HEK293 (cell line): ENCODE data around the gene COBL.

Source experiments
- CTCF ChIA-PET: fragments of 350-600 bp; formaldehyde crosslinking; extraction: SDS; loops from one replicate; lab custom pipeline; 2021; ENCODE audit warnings: antibody characterized with exemption; lab: Yijun Ruan, JAX
- POLR2A ChIA-PET: fragments of 300-600 bp; formaldehyde crosslinking; extraction: SDS; loops from one replicate; lab custom pipeline; 2020; ENCODE audit warnings: antibody characterized with exemption, inconsistent platforms; lab: Yijun Ruan, JAX
- H3K27ac ChIP-seq: fragments of 200-500 bp; sonication (Bioruptor generic); 2 replicates; pipeline ENCODE4 v1.5.1; 2014; ENCODE audit warnings: low read depth, low read length, control low read depth, inconsistent platforms; ENCODE audit errors: extremely low read depth
- H3K36me3 ChIP-seq, 2 experiments: fragments of 200-500 bp in 1 of 2; sonication (Bioruptor generic) in 1 of 2; 1 replicate in 1 of 2; 2 replicates in 1 of 2; pipeline ENCODE4 v1.5.1; 2014 to 2017; ENCODE audit warnings: inconsistent platforms in 2 of 2, low read length in 2 of 2; ENCODE audit not compliant: control insufficient read depth in 2 of 2, insufficient read depth in 1 of 2
- H3K4me1 ChIP-seq: fragments of 200-500 bp; sonication (Bioruptor generic); 2 replicates; pipeline ENCODE4 v1.5.1; 2014; ENCODE audit warnings: mild to moderate bottlenecking, low read length, inconsistent platforms; ENCODE audit not compliant: control insufficient read depth, insufficient read depth
- H3K4me3 ChIP-seq: 2 replicates; pipeline ENCODE4 v1.5.1; 2011; ENCODE audit warnings: low read depth, mild to moderate bottlenecking, control low read depth, low read length, moderate library complexity
- H3K9me3 ChIP-seq: fragments of 200-500 bp; sonication (Bioruptor generic); 2 replicates; pipeline ENCODE4 v1.5.1; 2014; ENCODE audit warnings: low read depth, low read length, inconsistent platforms; ENCODE audit not compliant: control insufficient read depth, insufficient read depth
- BCL11A ChIP-seq: fragments of 450-650 bp; formaldehyde crosslinking; IDR thresholded peaks from 2 replicates; pipeline ENCODE4 v1.5.1; 2016; ENCODE audit warnings: low read depth, missing biosample characterization, missing genetic modification characterization
- BCL6B ChIP-seq: fragments of 450-650 bp; formaldehyde crosslinking; IDR thresholded peaks from 2 replicates; pipeline ENCODE4 v1.5.1; 2017; ENCODE audit warnings: missing biosample characterization, missing genetic modification characterization
- GLIS1 ChIP-seq: fragments of 450-650 bp; formaldehyde crosslinking; IDR thresholded peaks from 2 replicates; pipeline ENCODE4 v1.5.1; 2016; ENCODE audit warnings: missing biosample characterization, missing genetic modification characterization
- MEIS1 ChIP-seq: sonication (generic); formaldehyde crosslinking; IDR thresholded peaks from 2 replicates; pipeline ENCODE4 v1.8.1; 2022; ENCODE audit warnings: missing genetic modification reagents, mild to moderate bottlenecking, borderline replicate concordance
- OSR2 ChIP-seq: fragments of 450-650 bp; formaldehyde crosslinking; IDR thresholded peaks from 2 replicates; pipeline ENCODE4 v1.5.1; 2016; ENCODE audit warnings: missing biosample characterization, missing genetic modification characterization
- YY2 ChIP-seq: fragments of 450-650 bp; formaldehyde crosslinking; IDR thresholded peaks from 2 replicates; pipeline ENCODE4 v1.5.1; 2016; ENCODE audit warnings: missing biosample characterization, missing genetic modification characterization
- ZBTB48 ChIP-seq: fragments of 450-650 bp; formaldehyde crosslinking; IDR thresholded peaks from 2 replicates; pipeline ENCODE4 v1.5.1; 2016; ENCODE audit warnings: missing biosample characterization, missing genetic modification characterization
- ZFHX2 ChIP-seq: fragments of 450-650 bp; formaldehyde crosslinking; conservative IDR thresholded peaks from 2 replicates; pipeline ENCODE4 v1.5.1; 2016; ENCODE audit warnings: missing biosample characterization, missing genetic modification characterization
- ZIC2 ChIP-seq: fragments of 450-650 bp; formaldehyde crosslinking; IDR thresholded peaks from 2 replicates; pipeline ENCODE4 v1.5.1; 2016; ENCODE audit warnings: missing biosample characterization, missing genetic modification characterization
- ZNF239 ChIP-seq: fragments of 450-650 bp; formaldehyde crosslinking; IDR thresholded peaks from 2 replicates; pipeline ENCODE4 v1.5.1; 2016; ENCODE audit warnings: missing biosample characterization, missing genetic modification characterization
- ZNF292 ChIP-seq: fragments of 450-650 bp; formaldehyde crosslinking; IDR thresholded peaks from 2 replicates; pipeline ENCODE4 v1.5.1; 2016; ENCODE audit warnings: low read depth, missing biosample characterization, missing genetic modification characterization, borderline replicate concordance
- ZNF311 ChIP-seq: fragments of 450-650 bp; formaldehyde crosslinking; IDR thresholded peaks from 2 replicates; pipeline ENCODE4 v1.5.1; 2017; ENCODE audit warnings: missing biosample characterization, missing genetic modification characterization, borderline replicate concordance
- ZNF555 ChIP-seq: fragments of 450-650 bp; formaldehyde crosslinking; conservative IDR thresholded peaks from 2 replicates; pipeline ENCODE4 v1.5.1; 2017; ENCODE audit warnings: missing biosample characterization, mild to moderate bottlenecking, missing genetic modification characterization, inconsistent platforms
- ZNF777 ChIP-seq: fragments of 450-650 bp; formaldehyde crosslinking; IDR thresholded peaks from 2 replicates; pipeline ENCODE4 v1.5.1; 2017; ENCODE audit warnings: missing biosample characterization, missing genetic modification characterization, borderline replicate concordance
- ZNF843 ChIP-seq: fragments of 450-650 bp; formaldehyde crosslinking; IDR thresholded peaks from 2 replicates; pipeline ENCODE4 v1.5.1; 2016; ENCODE audit warnings: missing biosample characterization, missing genetic modification characterization
- TF ChIP-seq, protein P1 (sequence below): fragments of 450-650 bp; formaldehyde crosslinking; IDR thresholded peaks from 2 replicates; pipeline ENCODE4 v1.5.1; 2016; ENCODE audit warnings: missing biosample characterization, missing genetic modification characterization
- TF ChIP-seq, protein P2 (sequence below): fragments of 450-650 bp; formaldehyde crosslinking; IDR thresholded peaks from 2 replicates; pipeline ENCODE4 v1.5.1; 2016; ENCODE audit warnings: missing biosample characterization, missing genetic modification characterization

Gene COBL

GRCh38 chr7:51276967-51277366 lies 39.6 kb downstream of the COBL start:
- H3K36me3 ChIP-seq, result no peaks in the 10 kb centered on the region
- POLR2A ChIA-PET, result no interaction called here
- CTCF ChIA-PET, result interaction anchor here (2.6 kb wide), 1 partner anchor 90 kb away, joined by 7 read pairs; no protein-coding TSS in a partner anchor

DNA sequence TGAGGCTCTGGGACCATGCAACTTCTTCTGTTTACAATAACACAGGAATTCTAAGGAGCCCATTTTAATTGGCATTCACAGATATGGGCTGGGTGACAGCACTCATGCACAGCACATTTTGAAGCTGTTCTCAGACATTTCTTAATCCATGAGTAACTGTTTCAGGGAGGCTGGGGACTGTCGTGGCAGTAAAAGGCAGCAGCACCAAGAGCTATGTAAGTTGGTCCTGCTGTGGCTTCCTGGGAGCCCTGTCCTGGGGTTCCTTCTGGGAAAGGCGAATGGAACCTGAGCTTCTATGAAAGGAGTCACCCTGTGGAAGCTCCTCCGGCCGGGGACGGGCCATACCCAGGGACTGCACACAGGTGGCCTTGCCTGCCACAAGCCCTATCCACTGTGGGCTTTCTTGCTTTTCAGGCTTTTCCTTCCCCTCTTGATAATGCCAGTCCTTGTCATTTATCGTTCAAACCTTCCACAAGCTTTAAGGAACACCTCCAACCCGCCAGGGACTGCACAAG lies 40.5 kb downstream of the COBL start:
- H3K9me3 ChIP-seq, result no peaks in the 10 kb centered on the region
- TF ChIP-seq ZNF843 (tag by site-specific recombination) (no peak), ZNF239 (tag by site-specific recombination) (no peak), BCL6B (tag by site-specific recombination) (no peak), ZNF292 (tag by site-specific recombination) (no peak), ZNF777 (tag by site-specific recombination) (no peak), ZNF311 (tag by site-specific recombination) (no peak)
- peak overlapping the region; percentile 12; the same call in 1 of the 2 replicates for H3K27ac ChIP-seq
- H3K36me3 ChIP-seq, result no peaks in the 10 kb centered on the region
- POLR2A ChIA-PET, result interaction anchor here (0.6 kb wide), 1 partner anchor 9 kb away, joined by 3 read pairs; no protein-coding TSS in a partner anchor
- CTCF ChIA-PET, result interaction anchor here (2.6 kb wide), 1 partner anchor 91 kb away, joined by 7 read pairs; no protein-coding TSS in a partner anchor
- H3K4me3 ChIP-seq, result no peak overlapping the region
- H3K4me1 ChIP-seq, result peaks cover 33% of the 10 kb centered on the region

More at GRCh38 chr7:51276967-51277366, 39.6 kb downstream of the COBL start:
- Histone ChIP-seq H3K4me1 (peaks cover 33% of the 10 kb centered on the region), H3K9me3 (no peaks in the 10 kb centered on the region), H3K27ac (no peak overlapping the region), H3K4me3 (no peak overlapping the region)
- no peak for TF ChIP-seq ZFHX2 (tag by site-specific recombination)
- TF ChIP-seq, protein P1, sequence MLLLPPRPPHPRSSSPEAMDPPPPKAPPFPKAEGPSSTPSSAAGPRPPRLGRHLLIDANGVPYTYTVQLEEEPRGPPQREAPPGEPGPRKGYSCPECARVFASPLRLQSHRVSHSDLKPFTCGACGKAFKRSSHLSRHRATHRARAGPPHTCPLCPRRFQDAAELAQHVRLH (tag by site-specific recombination), result no peak
- no peak for TF ChIP-seq BCL6B (tag by site-specific recombination)
- TF ChIP-seq ZBTB48, result no peak
- TF ChIP-seq ZNF555 (tag by site-specific recombination), result no peak
- no peak for TF ChIP-seq MEIS1 (CRISPR knock-in tag)
- no peak for TF ChIP-seq BCL11A (tag by site-specific recombination)
- no peak for TF ChIP-seq OSR2 (tag by site-specific recombination)
- no peak for TF ChIP-seq YY2

GRCh38 chr7:51275532-51275931 lies 41.1 kb downstream of the COBL start:
- Histone ChIP-seq H3K36me3 (no peaks in the 10 kb centered on the region), H3K9me3 (no peaks in the 10 kb centered on the region), H3K27ac (0 out of 2 replicates have a peak overlapping the region, but pooled peaks have one; percentile 37), H3K4me3 (no peak overlapping the region), H3K4me1 (peaks cover 33% of the 10 kb centered on the region)
- TF ChIP-seq, protein P2, sequence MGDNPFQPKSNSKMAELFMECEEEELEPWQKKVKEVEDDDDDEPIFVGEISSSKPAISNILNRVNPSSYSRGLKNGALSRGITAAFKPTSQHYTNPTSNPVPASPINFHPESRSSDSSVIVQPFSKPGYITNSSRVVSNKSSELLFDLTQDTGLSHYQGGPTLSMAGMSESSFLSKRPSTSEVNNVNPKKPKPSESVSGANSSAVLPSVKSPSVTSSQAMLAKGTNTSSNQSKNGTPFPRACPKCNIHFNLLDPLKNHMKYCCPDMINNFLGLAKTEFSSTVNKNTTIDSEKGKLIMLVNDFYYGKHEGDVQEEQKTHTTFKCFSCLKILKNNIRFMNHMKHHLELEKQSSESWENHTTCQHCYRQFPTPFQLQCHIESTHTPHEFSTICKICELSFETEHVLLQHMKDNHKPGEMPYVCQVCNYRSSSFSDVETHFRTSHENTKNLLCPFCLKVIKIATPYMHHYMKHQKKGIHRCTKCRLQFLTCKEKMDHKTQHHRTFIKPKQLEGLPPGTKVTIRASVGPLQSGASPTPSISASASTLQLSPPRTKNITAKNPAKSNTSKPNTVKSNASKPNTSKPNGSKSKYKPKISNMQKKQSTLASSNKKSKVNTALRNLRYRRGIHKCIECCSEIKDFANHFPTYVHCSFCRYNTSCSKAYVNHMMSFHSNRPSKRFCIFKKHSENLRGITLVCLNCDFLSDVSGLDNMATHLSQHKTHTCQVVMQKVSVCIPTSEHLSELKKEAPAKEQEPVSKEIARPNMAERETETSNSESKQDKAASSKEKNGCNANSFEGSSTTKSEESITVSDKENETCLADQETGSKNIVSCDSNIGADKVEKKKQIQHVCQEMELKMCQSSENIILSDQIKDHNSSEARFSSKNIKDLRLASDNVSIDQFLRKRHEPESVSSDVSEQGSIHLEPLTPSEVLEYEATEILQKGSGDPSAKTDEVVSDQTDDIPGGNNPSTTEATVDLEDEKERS (tag by site-specific recombination), result no peak
- TF ChIP-seq GLIS1 (tag by site-specific recombination), result peak; percentile 35; the same call in 1 of the 2 replicates
- peak; percentile 63 for TF ChIP-seq ZIC2 (tag by site-specific recombination)
- ChIA-PET POLR2A (interaction anchor here (0.6 kb wide), 1 partner anchor 10 kb away, joined by 3 read pairs; no protein-coding TSS in a partner anchor), CTCF (interaction anchor here (2.6 kb wide), 1 partner anchor 91 kb away, joined by 7 read pairs; no protein-coding TSS in a partner anchor)
